Inferior parietal cortex (tissue), 1 donor: Measurements from ENCODE around the gene ZNF697.
"Not testable (repeated sequence)": the region's sequence is repeated elsewhere in the genome, so short reads cannot be mapped to it uniquely, and the experiment has no call there.

ENCODE experiments used
- DNase-seq: peaks from one replicate; pipeline ENCODE4 v3.0.0-alpha.2; 2016; ENCODE audit errors: extremely low spot score

Gene ZNF697

GRCh38 chr1:119647734-119648619 is at the start of gene ZNF697:
Gene ZNF697, minus strand, starts transcription at chr1:119648266. Its CDS starts 22,166 bp downstream, at chr1:119626100.
- DNase-seq = peak; percentile 94

- DNase-seq = no peak
These were observed 49.5 kb upstream of the ZNF697 start for GRCh38 chr1:119697598-119697997.

GRCh38 chr1:119696863-119697262 is 48.8 kb upstream of the ZNF697 start:
- not testable (repeated sequence) for DNase-seq

GRCh38 chr1:119689511-119689910 is 41.4 kb upstream of the ZNF697 start:
- no peak for DNase-seq

GRCh38 chr1:119688810-119689209 is 40.7 kb upstream of the ZNF697 start:
- DNase-seq = no peak

- no peak for DNase-seq
These were observed 39.5 kb upstream of the ZNF697 start for GRCh38 chr1:119687434-119688079.

GRCh38 chr1:119686661-119687060 is 38.6 kb upstream of the ZNF697 start:
- no peak for DNase-seq

- DNase-seq = no peak
These were observed 35.8 kb upstream of the ZNF697 start for GRCh38 chr1:119683893-119684292.

GRCh38 chr1:119682141-119682540 is 34.1 kb upstream of the ZNF697 start:
- DNase-seq = no peak

GRCh38 chr1:119681560-119681959 is 33.5 kb upstream of the ZNF697 start:
- no peak for DNase-seq

GRCh38 chr1:119680723-119681122 is 32.7 kb upstream of the ZNF697 start:
- no peak for DNase-seq

GRCh38 chr1:119680193-119680592 is 32.1 kb upstream of the ZNF697 start:
- DNase-seq = no peak

GRCh38 chr1:119679223-119679622 is 31.2 kb upstream of the ZNF697 start:
- DNase-seq = no peak

- DNase-seq = no peak
These were observed 28.6 kb upstream of the ZNF697 start for GRCh38 chr1:119676571-119677206.

- DNase-seq = peak; percentile 95
These were observed 27.6 kb upstream of the ZNF697 start for GRCh38 chr1:119675349-119676345.

- no peak for DNase-seq
These were observed 26.8 kb upstream of the ZNF697 start for GRCh38 chr1:119674835-119675289.

GRCh38 chr1:119674111-119674526 is 26.1 kb upstream of the ZNF697 start:
- no peak for DNase-seq

- no peak for DNase-seq
These were observed 25.3 kb upstream of the ZNF697 start for GRCh38 chr1:119673171-119673940.

GRCh38 chr1:119670898-119671297 is 22.8 kb upstream of the ZNF697 start:
- no peak for DNase-seq

GRCh38 chr1:119667173-119667572 is 19.1 kb upstream of the ZNF697 start:
- DNase-seq = no peak
